GM21526 (cell line): ENCODE results near the gene IFITM10.
"Not testable (repeated sequence)": the region's sequence is repeated elsewhere in the genome, so short reads cannot be mapped to it uniquely, and the experiment has no call there.

Experiments used
- ATAC-seq: cut with Tn5 transposase; IDR thresholded peaks from one replicate; pipeline ENCODE4 v1.9.1; 2021; ENCODE audit warnings: moderate library complexity; ENCODE audit not compliant: unreplicated experiment, low FRiP score

The IFITM10 gene

GRCh38 chr11:1778141-1778911, 27.9 kb upstream of the IFITM10 start:
- no peak for ATAC-seq

DNA sequence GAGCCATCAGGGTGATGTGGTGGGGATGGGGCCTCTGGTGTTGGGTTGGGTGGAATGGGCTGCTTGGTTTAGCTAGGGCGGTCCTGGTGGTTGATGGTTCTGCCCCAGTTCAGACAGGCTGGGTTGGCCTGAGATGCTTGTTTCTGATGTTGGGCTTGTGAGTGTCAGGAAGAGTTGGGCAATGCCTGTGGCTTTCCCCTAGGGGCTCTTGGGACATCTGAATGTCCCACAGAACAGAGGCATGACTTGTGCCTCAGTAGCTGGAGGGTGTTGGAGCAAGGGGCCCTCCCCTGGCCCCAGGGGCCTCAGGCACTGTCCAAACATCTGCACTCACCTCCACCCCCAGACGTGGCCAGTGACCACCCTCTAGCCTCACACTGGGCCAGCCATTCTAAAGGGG, 27.3 kb upstream of the IFITM10 start:
- no peak for ATAC-seq

DNA sequence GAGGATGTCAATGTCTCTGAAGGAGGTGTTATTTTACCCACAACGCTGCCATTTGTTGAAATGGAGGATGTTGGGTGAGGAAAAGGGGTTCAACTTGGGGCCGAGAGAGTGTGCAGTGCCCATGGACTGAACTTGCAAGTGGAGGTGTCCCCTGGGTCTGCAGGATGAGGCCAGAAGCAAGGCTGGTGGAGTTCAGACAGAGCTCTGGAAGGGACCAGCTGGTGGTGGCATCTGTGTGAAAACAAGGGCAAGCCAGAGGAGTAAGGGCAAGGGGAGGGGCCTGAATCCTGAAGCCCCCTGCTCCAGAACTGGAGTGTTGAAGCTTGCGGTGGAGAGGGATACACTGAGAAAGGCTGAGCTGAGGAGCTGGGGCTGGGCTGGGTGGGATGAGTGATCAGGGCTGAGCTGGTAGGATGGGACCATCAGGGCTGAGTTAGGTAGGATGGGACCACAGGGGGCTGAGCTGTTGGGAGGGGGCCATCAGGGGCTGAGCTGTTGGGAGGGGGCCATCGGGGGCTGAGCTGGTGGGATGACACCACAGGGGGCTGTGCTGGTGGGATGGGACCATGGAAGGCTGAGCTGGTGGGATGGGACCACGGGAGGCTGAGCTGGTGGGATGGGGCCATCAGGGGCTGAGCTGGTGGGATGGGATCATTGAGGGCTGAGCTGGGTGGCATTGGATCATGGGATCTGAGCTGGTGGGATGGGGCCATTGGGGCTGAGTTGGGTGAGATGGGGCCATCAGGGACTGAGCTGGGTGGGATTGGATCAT, 26.7 kb upstream of the IFITM10 start:
- no peak for ATAC-seq

- ATAC-seq = no peak
These were observed 26.0 kb upstream of the IFITM10 start for GRCh38 chr11:1776331-1776851.

DNA sequence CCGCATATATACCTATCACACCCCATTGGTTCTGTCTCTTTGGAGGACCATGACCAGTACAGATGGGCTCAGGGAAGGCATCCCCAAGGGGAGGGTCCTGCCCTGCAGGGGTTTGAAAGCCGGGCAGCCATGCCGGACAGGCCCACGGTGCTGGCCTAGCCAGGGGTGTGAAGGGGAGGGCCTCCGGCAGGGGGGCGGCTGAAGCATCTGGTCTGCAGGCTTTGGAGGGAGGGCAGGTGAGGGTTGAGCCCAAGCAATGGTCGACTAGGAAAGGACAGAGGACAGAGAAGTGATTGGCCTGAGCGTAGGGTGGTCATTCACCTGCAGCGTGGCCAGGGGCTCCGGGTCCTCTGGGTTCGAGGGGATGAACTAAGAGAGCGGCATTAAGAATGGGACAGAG, 24.5 kb upstream of the IFITM10 start:
- no peak for ATAC-seq

DNA sequence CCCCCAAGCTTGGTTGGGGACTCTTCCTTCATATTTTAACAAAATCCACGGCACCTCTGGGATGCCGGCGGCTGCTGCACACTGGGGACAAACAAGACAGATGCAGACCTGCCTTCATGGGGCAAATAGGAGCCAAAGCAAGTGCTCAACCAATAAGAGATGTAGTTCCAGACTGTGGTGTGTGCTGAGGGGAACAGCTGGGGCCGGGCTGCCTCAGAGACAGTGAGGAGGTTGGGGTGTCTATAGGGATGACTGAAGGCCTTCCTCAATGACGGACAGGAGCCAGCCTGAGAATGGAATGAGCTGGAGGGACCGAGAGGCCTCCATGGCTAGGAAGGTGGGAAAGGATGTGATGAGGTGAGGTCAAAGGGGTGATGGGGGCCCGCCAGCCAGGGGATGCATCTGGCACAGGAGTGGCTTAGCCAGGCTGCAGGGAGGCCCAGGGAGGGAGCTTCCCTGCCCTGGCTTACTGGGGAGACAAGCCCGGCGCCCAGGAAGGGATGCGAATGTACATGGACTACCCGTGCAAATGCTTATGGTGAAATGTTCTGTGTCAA, 23.7 kb upstream of the IFITM10 start:
- no peak for ATAC-seq

DNA sequence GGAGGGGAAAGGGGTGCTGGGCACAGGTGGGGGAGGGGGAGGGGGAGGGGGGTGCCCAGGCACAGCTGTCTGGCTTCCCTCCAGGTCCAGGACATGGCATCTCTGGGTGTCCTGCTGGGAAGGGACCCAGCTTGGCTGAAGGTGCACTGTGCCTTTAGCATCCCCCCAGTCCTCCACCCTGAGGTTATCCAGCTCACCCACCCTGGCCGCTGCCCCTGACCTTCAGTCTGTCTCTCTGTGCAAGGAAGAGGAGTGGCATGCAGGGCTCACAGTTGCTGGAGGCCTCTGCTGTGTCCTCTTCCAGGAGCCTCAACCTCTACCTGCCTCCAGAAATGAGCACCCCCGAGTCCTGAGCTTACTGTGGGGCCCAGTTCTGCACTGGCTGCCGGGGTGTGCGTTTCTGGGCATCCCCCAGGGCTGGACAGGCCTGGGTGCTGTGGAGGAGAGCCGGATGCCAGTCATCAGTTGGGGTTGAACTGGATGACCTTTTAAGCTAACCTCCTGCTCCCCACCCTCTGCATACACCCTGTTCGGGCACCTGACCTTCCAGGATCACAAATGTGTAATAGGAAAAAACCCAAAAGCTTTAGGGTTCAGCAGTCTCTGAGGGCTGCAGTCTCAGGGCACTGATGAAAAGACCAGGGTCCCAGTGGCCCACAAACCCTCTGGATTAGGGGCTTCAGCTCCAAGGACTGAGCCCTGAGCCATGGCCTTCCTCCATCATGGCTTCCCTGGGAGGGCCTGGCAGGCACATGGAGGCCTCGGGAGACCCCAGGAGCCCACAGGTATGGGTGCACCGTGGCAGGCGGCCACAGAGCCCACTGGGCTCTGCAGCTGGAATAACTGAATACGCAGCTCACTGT, 23.0 kb upstream of the IFITM10 start:
- no peak for ATAC-seq

GRCh38 chr11:1772270-1773130, 22.1 kb upstream of the IFITM10 start:
- no peak for ATAC-seq

- no peak for ATAC-seq
These were observed 21.3 kb upstream of the IFITM10 start for GRCh38 chr11:1771700-1772099.

GRCh38 chr11:1771273-1771672, 20.9 kb upstream of the IFITM10 start:
- ATAC-seq = no peak

DNA sequence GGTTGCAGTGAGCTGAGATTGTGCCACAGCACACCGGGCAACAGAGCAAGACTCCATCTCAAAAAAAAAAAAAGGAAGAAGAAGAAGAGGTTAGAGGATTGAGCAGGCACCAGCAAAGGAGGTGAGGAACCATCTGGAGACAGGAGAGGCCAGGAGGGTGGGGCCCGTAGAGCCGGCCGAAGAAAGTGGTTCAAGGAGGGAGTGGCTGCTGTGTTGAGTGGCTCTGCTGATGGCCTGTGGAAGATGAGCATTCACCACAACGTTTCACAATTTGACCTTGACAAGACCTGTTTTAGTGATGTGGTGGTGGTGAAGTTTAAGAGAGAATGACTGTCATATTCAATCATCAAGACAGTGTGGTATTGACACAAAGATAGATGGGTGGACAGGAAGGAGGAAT, 20.1 kb upstream of the IFITM10 start:
- ATAC-seq = no peak

GRCh38 chr11:1770061-1770460, 19.7 kb upstream of the IFITM10 start:
- ATAC-seq = no peak

GRCh38 chr11:1769304-1769936, 19.0 kb upstream of the IFITM10 start:
- ATAC-seq = not testable (repeated sequence)

GRCh38 chr11:1768141-1768469, 17.7 kb upstream of the IFITM10 start:
- no peak for ATAC-seq

GRCh38 chr11:1767399-1768140, 17.2 kb upstream of the IFITM10 start:
- ATAC-seq = no peak

- no peak for ATAC-seq
These were observed 16.5 kb upstream of the IFITM10 start for GRCh38 chr11:1766719-1767398.

DNA sequence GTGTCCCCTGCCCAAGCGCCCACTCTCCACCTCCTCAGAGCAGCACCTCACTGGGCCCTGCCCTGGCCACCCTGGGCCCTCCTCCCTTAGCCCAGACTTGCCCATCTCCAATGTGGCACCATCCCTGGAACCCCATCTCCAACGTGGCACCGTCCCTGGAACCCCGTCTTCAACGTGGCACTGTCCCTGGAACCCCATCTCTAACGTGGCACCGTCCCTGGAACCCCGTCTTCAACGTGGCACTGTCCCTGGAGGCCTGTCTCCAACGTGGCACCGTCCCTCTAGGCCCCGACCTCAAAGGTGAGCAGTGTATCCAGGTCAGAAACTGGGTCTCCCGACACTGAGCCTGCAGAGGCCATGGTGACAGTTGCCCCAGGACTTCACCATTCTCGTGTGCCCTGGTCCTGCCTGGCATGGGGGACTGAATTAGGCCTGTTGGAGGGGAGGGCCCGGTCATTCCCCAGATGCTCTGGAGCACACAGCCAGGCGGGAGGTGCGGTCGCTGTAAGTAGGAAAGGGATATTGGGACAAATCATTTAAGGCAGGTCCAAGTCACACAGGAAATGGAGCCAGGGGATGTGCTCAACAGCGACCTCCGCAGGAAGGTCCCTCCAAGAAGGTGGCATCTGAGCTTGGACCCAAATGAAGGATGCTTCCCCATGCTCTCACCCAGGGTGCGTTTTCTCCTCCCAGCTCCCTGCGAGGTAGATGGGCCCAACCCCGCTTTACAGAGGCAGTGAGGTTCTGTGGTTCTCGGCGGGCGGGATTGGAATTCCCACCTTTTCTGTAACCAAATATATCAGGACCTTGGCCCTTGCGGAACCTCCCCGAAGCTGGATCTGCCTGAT, 15.7 kb upstream of the IFITM10 start:
- ATAC-seq = no peak
